WERI-Rb-1 (cell line): ENCODE measurements around the gene PLEKHH1.

Source experiments
- DNase-seq: peaks from one replicate; pipeline ENCODE4 v3.0.0-alpha.2; 2020
- H3K27ac ChIP-seq: fragments of 250-450 bp; sonication (Bioruptor Pico); 2 replicates; pipeline ENCODE4 v1.5.1; 2020; ENCODE audit warnings: mild to moderate bottlenecking, moderate library complexity
- H3K27me3 ChIP-seq: fragments of 250-450 bp; sonication (Bioruptor Pico); 2 replicates; pipeline ENCODE4 v1.5.1; 2021; ENCODE audit warnings: mild to moderate bottlenecking, low read depth, moderate library complexity; ENCODE audit not compliant: insufficient read depth, severe bottlenecking
- H3K36me3 ChIP-seq: fragments of 250-450 bp; sonication (Bioruptor Pico); 2 replicates; pipeline ENCODE4 v1.5.1; 2020; ENCODE audit warnings: mild to moderate bottlenecking, moderate library complexity
- H3K4me3 ChIP-seq: 2 replicates; pipeline ENCODE4 v1.5.1; 2011; ENCODE audit warnings: low read depth, mild to moderate bottlenecking, control low read depth, low read length
- H3K9me3 ChIP-seq: fragments of 250-450 bp; sonication (Bioruptor Pico); 2 replicates; pipeline ENCODE4 v1.5.1; 2021; ENCODE audit warnings: mild to moderate bottlenecking, moderate library complexity; ENCODE audit not compliant: severe bottlenecking
- CTCF ChIP-seq: IDR thresholded peaks from 2 replicates; pipeline ENCODE4 v1.5.1; 2011; ENCODE audit warnings: low read depth, mild to moderate bottlenecking, control low read depth, inconsistent platforms, low read length

PLEKHH1 gene

GRCh38 chr14:67487937-67488893 lies 44.9 kb upstream of the PLEKHH1 start, which contains the start of gene TMEM229B:
TMEM229B (minus strand) TSS chr14:67488721; CDS start chr14:67473923, 14,798 bp downstream.
- Histone ChIP-seq H3K36me3 (no peaks in the 10 kb centered on the region), H3K9me3 (peaks cover 5% of the 10 kb centered on the region), H3K27ac (no peak within 1 kb of the TSS), H3K27me3 (no peaks in the 10 kb centered on the region), H3K4me3 (no peak within 1 kb of the TSS)
- no peak for DNase-seq
- no peak for TF ChIP-seq CTCF

- Histone ChIP-seq H3K4me3 (no peak overlapping the region), H3K27ac (no peak overlapping the region), H3K36me3 (no peaks in the 10 kb centered on the region), H3K27me3 (no peaks in the 10 kb centered on the region), H3K9me3 (peaks cover 15% of the 10 kb centered on the region)
- no peak for TF ChIP-seq CTCF
- no peak for DNase-seq
Measured at GRCh38 chr14:67490196-67490595, 42.9 kb upstream of the PLEKHH1 start.

- Histone ChIP-seq H3K36me3 (no peaks in the 10 kb centered on the region), H3K9me3 (peaks cover 15% of the 10 kb centered on the region), H3K27ac (peak overlapping the region; percentile 56; the same call in 1 of the 2 replicates), H3K4me3 (no peak overlapping the region), H3K27me3 (no peaks in the 10 kb centered on the region)
- TF ChIP-seq CTCF = no peak
- no peak for DNase-seq
Measured at GRCh38 chr14:67491285-67491684, 41.8 kb upstream of the PLEKHH1 start.

- Histone ChIP-seq H3K36me3 (no peaks in the 10 kb centered on the region), H3K27ac (peak overlapping the region; percentile 56), H3K4me3 (no peak overlapping the region), H3K9me3 (peaks cover 15% of the 10 kb centered on the region), H3K27me3 (no peaks in the 10 kb centered on the region)
- peak; percentile 89 for DNase-seq
- TF ChIP-seq CTCF = no peak
Measured at GRCh38 chr14:67491741-67492507, 41.2 kb upstream of the PLEKHH1 start.

GRCh38 chr14:67492538-67492937 lies 40.6 kb upstream of the PLEKHH1 start:
- no peak for TF ChIP-seq CTCF
- no peaks in the 10 kb centered on the region for H3K27me3 ChIP-seq
- DNase-seq = no peak
- no peaks in the 10 kb centered on the region for H3K36me3 ChIP-seq
- peaks cover 15% of the 10 kb centered on the region for H3K9me3 ChIP-seq
- H3K27ac ChIP-seq = peak overlapping the region; percentile 51
- no peak overlapping the region for H3K4me3 ChIP-seq
